Stimulated activated CD4-positive, alpha-beta T cell treated with anti-CD3 and anti-CD28 coated beads, Interleukin-12 subunit alpha, Interleukin-12 subunit beta, amount 100 ng/mL, for 4 hours (primary cell): ENCODE measurements around the gene BIN2.

Source experiments
- DNase-seq: peaks from one replicate; pipeline ENCODE4 v3.0.0-alpha.2; 2020

Gene BIN2

DNA sequence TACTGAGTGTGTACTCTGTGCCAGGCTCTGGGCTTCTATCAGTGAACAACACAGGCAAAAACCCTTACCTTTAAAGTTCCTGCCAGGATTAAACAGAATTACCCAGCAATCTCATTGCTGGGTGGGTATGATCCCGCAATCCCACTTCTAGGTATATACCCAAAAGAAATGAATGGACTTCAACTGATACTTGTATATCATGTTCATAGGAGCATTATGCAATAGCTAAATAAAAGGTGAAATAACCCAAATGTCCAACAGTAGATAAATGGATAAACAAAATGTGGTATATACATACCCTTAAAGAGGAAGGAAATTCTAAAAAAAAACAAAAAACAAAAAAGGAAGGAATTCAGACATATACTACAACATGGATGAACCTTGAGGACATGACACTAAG, 70.7 kb downstream of the BIN2 start:
- no peak for DNase-seq

- DNase-seq: no peak
Measured at GRCh38 chr12:51247523-51248206, 76.3 kb downstream of the BIN2 start.

DNA sequence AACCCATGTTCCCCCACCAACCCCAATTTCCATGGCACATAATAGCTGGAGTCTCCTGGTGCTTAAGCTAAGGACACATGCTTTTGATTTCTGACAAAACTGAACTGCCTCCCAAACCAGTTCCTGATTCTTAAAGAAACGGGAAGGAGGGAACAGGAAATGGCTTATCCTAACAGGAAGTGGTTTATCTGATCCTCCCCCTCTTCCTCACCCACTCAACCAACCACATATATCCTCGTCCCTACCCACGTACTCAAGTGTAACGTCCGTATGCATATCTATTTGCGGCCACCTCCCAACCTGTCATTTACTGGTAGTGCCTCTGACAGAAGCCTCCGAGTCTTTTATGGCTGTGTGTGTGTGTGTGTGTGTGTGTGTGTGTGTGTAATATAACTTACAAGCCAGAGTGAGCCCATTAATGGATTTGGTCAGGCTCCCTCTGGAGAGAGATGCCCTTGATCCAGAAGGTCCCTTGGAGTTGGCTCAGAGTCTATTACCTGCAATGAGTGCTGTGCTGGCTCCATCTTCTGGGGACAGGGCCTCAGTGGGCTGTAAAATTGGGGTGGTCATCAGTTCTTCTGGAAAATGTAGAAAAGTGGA, 77.6 kb downstream of the BIN2 start:
- DNase-seq: no peak

- no peak for DNase-seq
Measured at GRCh38 chr12:51245476-51246253, 78.3 kb downstream of the BIN2 start.

DNA sequence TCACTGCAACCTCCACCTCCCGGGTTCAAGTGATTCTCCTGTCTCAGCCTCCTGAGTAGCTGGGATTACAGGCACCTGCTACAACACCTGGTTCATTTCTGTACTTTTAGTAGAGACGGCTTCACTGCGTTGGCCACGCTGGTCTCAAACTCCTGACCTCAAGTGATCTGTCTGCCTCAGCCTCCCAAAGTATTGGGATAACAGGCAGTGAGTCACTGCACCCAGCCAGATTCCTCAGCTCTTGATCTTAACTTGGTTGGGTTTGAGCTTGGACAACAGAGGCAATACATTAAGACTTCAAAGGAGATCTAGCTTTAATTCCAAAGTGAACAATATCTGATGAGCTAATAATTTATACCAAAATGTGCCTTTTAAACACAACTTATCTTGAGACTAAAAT, 79.7 kb downstream of the BIN2 start:
- no peak for DNase-seq

GRCh38 chr12:51242876-51243275, 81.1 kb downstream of the BIN2 start:
- no peak for DNase-seq

DNA sequence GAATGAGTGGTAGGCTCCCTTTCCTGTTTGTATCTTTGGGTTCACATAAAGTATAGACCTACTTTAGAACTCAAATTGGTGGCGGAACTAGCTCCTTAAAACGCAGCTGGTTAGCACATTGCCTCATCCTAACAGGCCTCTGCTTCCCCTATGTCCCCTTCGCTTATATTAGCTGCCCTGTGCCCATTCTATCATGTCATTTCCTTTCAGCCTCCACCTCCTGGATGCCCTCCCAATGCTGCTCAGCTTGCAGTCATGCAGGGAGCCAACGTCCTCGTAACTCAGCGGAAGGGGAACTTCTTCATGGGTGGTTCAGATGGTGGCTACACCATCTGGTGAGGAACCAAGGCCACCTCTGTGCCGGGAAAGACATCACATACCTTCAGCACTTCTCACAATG, 81.9 kb downstream of the BIN2 start:
- DNase-seq: no peak

DNA sequence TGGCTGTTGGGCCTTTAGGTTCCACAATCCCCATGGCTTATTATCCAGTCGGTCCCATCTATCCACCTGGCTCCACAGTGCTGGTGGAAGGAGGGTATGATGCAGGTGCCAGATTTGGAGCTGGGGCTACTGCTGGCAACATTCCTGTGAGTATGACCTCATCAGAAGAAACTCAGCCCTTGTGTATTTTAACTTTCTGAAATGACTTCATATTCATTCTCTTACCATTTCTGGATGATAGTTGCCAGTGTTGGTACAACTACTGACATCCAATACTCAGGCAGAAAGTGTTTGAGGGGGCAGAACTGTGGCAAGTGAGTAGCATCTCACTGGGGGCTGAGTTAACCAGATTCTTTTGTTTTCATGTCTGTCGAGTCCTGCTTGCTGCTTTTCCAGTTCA, 83.0 kb downstream of the BIN2 start:
- no peak for DNase-seq

- DNase-seq: peak; percentile 95
Measured at GRCh38 chr12:51238510-51239334, 85.3 kb downstream of the BIN2 start, which contains the start of gene DAZAP2. Gene DAZAP2 (plus strand): TSS chr12:51238826. CDS start chr12:51238908, 82 bp downstream.

- no peak for DNase-seq
Measured at GRCh38 chr12:51238037-51238509, 85.9 kb downstream of the BIN2 start.

DNA sequence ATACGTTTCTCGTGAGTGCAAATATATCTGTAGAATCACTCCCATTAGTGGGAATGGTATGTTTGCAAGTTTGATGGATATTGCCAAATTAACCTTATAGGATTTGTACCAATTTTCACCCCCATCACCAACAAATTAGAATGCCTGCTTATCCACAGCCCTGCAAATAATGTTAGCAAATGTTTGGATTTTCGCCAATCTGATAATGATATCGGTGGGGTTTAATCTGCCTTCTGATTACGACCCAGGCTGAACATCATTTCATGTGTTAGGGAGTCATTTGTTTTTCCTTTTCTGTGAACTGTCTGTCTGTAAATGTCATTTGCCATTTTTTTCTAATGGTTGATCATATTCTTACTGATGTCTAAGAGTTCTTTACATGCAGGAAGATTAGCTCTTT, 89.4 kb downstream of the BIN2 start:
- DNase-seq: no peak

DNA sequence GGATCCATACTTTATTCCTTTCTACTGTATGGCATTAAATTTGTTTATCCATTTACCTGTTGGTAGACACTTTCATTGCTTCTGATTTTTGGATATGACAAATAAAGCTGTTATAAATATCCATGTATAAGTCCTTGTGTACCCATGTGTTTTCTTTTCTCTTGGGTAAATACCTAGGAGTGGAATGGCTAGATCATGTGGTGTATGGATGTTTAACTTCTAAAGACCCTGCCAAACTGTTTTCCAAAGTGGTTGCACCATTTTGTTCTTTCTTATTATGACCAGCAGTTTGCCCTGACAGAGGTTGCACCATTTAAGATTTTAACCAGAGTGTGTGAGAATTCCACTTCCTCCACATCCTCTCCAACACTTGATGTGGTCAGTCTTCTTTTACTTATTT, 91.3 kb downstream of the BIN2 start:
- DNase-seq: no peak
